NCI-H2081 (cell line): Measurements from ENCODE around the gene TMC1.

Experiments used
- DNase-seq, 2 experiments: peaks; one replicate each; lab custom pipeline; 2025; lab: John Stamatoyannopoulos, UW

Gene TMC1

GRCh38 chr9:72575666-72576065, 54.3 kb downstream of the TMC1 start:
- no peak for DNase-seq

DNA sequence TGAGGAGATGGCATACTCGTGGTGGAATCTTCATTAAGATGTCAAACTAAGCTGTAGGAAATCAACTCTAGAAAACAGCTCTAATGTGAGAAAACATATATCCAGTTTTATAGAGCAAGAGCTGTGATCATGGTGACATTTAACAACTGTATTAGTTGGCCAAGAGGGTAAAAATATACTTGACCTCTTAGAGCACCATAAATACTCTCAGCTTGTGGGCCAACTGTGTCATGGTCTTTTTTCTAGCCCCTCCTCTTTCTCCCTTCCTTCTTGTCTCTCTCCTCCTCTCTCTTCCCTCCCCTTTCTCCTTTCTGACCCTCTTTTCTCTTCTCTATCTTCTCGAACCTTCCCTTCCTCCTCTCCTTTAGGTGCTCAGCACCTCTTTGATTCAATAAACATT, 54.7 kb downstream of the TMC1 start:
- no peak for DNase-seq

DNA sequence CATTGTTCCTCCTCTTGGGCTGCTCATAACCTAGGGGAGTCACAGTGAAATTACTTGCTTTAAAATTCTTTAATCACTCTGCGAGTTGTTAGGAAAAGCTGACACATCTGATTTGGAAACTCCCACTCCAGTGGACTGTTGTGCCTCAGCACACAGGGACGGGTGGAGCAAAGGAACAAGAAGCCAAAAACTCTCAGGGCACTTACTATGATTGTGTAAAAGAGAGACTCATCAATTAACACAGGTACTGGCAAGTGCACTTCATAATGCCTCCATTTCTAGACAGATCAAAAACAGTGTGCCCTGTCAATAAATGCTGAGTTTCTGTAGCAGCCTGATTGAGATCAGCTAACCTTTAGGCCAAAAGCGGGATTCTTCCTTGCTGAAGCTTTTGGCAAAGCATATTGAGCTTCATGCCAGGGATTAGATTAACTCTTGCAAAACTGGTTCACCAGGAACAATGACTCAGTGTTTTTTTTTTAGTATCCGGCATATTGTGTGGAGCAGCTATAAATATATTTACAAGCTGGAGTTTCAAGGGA, 55.9 kb downstream of the TMC1 start:
- DNase-seq, result no peak

- no peak for DNase-seq
These were observed 57.8 kb downstream of the TMC1 start for GRCh38 chr9:72579190-72579589.

DNA sequence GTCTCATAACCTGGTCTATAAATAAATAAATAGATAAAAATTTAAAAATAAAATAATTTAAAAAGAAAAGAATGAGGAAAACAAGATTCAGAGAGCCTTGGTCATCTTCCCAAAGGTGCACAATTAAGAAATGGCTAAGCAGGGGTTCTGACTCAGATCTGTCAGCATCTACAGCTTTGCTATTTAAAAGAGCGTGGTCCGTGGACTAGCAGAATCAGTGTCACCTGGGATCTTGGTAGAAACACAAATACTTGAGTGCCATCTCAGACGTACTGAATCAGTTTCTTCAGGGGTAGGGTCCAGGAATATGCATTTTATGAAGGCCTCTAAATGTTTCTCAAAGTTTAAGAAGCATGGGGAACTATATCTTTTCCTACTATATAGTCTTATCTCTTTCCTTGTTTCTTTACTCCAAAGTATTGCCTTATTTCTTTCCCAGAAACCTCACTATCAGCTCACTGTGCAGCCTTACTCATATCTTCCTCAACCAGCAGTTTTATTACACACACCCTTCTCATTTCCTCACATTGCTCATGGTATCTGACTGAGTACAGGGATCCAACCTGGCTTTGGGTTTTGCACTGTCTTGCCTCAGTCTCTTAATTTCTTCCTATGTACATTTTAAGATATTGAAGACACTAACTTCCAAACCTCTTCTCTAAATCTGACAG, 58.6 kb downstream of the TMC1 start:
- no peak for DNase-seq

- DNase-seq, result no peak
These were observed 60.3 kb downstream of the TMC1 start for GRCh38 chr9:72581694-72582093.

DNA sequence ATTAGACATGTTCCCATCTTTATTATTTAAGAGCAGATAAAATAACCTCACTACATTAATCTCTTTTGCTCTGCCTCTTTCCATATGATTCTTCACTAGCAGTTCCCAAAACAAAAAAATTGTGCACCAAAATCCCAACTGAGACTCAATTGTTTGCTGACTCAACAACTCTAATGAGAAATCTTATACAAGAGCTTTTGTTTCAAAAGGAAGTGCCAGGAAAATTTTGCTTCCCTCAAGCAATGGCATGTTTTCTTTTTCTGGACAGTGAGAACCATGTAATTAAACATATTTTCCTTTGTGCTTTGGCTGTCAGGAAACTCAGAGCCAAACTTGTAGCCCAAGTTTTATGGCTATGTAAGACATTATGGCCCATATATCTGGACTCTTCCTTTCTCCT, 62.0 kb downstream of the TMC1 start:
- DNase-seq, result no peak

DNA sequence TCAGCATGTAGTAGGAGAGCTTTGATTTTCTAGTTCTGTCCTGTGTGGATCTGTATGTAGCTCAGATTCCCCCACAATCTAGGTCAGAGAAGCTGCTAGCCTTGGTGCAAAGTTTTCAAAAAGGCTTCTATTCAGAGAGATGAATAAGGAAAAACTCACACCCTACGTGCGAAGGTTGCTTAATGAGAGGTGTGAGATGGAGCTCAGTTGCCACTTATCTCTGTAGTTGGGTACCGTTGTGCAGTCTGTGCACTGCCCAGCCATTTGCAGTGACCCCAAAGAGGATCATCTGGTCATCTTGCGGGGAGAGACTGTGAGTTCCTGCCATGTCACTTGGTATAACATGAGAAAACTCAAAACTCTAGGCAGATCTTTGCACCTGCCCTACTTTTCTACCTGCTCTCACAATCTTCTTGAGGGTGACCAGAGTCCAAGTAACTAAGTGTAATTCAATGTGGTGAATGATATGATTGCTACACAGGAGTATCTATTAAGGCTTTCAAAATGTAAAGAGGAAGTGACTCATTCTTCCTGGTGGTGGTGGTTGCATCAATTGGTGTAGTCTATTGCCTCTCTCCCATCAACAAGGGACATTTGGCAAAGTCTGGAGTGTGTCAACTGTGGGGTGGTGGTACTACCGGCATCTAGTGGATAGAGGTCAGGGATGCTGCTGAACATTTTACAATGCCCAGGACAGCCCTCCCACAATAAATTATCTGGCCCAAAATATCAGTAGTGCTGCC, 65.2 kb downstream of the TMC1 start:
- no peak for DNase-seq

DNA sequence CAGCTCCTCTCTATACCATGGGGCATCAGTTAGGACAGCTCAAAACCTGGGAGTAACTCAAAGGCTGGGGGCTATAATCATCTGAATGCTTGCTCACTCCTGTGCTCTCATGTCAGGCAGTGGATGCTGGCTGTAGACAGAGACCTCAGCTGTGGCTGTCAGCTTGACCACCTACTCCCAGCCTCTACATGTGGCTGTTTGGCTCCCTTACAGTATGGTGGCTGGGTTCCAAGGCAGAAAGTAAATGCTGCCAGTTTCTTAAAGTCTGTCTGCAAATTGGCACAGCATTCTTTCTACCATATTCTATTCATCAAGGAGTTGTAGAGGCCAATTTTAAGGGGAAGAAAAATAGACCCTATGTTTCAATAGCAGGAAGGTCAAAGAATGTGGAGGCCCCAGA, 66.9 kb downstream of the TMC1 start:
- no peak for DNase-seq

- DNase-seq, result no peak
These were observed 68.5 kb downstream of the TMC1 start for GRCh38 chr9:72589667-72590521.

DNA sequence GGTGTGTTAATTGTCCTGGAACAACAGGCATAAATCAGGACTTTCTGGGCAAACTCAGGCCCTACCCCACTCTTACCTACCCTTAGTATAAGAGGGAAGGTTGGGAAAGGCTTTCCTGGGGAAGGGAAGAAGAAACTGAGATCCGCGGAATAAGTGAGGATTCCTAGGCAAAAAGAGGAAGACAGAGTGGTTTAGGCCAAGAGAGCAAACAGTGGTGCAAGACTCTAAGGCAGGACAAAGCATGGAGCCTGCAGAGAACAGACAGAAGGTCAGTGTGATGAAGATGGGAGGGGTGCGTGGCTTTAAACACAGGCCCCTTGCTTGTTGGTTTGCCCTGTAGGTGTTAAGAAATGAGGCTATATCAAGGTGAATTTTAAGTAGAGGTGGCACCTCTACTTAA, 69.4 kb downstream of the TMC1 start:
- no peak for DNase-seq

DNA sequence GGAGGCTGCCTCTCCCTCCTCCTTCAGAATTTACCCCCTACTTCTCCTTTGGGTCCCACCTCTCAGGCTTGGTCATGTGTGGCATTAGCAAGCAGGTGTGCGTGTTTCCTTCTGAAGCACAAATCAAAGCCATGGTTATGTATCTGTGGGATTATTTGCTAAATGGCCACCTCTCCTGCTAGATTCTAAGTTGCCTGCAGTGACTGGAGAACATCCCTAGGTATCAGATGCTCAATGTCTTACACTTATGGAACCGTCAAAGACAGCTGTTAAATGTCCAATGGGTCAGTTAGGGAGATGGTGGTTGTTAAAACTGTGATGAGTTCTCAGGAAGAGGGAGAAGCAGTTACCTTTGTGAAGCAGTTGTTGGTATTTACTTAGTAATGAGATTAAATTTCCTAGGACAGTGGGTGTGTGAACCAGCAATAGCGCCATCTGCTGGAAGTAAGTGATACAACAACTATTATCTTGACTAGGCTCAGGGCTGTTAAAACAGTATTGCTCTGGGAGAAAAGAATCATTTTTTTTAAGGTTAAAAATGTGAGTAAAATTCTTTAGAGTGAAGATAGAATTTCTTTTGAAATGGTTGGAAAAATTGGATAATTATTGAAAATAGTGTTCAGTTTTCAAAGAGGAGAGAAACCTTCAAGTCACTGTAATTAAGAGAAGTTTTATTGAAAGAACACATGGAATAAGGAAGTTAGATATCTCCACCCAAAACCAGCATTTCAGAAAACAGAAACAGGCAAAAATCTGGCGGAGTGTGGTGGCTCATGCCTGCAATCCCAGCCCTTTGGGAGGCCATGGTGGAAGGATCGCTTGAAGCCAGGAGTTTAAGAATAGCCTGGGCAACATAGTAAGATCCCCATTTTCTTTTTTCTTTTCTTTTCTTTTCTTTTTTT, 71.3 kb downstream of the TMC1 start:
- peak; percentile 46 to 64 for DNase-seq

- DNase-seq, result no peak
These were observed 75.2 kb downstream of the TMC1 start for GRCh38 chr9:72596451-72597180.

DNA sequence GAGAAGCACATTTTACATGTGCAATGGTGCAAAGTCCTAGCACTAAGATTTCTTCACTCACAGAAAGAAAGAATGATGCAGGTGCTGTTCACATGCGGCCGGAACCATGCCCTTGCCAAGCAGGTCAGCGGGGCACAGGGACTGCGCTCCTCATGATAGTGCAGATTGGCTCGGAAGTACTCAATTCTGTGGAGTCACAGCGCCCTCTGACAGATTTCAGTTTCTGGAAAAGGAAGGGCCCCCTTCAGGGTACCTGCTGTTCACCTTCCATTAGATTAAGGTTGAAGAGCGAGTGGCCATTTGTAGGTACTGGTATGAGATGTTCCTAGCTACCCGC, 75.7 kb downstream of the TMC1 start:
- DNase-seq, result no peak

GRCh38 chr9:72597601-72598000, 76.2 kb downstream of the TMC1 start:
- no peak for DNase-seq

DNA sequence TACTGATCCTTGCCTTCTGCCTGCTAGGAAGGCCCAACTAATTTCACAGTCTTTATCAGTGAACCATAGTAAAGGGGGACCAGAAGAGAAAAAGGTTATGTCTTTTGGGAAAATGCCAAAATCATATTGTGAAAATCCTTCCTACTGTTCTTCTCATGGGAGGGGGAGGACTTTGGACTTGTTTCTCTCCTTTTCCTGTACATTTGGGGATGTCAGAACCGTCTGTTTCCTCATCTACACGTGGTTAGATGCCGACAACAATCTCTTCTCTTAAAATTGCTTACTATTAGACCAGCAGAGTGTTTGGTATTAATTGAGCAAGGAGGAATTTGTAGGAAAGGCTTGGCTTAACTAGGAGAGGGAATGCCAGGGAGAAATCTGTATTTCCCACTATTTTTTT, 77.2 kb downstream of the TMC1 start:
- DNase-seq, result no peak

GRCh38 chr9:72599874-72600534, 78.6 kb downstream of the TMC1 start:
- no peak for DNase-seq

DNA sequence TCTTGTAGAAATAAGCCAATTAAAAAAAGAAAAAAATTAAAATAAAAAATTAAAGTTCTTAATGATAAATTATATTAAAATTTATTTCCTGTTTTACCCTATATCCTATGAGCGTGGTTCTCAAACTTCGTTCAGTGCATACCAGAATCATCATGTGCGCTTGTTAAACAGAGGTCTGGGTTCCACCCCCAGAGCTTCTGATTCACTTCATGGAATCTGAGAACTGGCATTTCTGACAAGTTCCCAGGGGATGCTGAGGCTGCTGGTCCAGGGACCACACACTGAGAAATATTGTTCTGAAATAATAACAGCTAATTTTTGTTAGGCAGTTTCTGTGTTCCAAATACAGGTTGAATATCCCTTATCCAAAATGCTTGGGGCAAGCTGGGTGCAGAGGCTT, 79.3 kb downstream of the TMC1 start:
- DNase-seq, result no peak

GRCh38 chr9:72601615-72602014, 80.2 kb downstream of the TMC1 start:
- no peak for DNase-seq

- no peak for DNase-seq
These were observed 91.0 kb downstream of the TMC1 start for GRCh38 chr9:72612449-72612848.
